IPS-18a (cell line): Measurements from ENCODE around the gene TCEA2.
A peak's percentile ranks its signal among the peaks of the same experiment; 100 is the strongest.

Experiments used
- H3K27ac ChIP-seq: one replicate; pipeline ENCODE4 v1.5.1; 2013; ENCODE audit warnings: low read length
- H3K27me3 ChIP-seq: one replicate; pipeline ENCODE4 v1.6.1; 2013; ENCODE audit warnings: mild to moderate bottlenecking, low read length; ENCODE audit not compliant: control insufficient read depth, insufficient read depth
- H3K36me3 ChIP-seq: one replicate; pipeline ENCODE4 v1.6.1; 2013; ENCODE audit warnings: low read depth, low read length; ENCODE audit not compliant: control insufficient read depth
- H3K4me1 ChIP-seq: one replicate; pipeline ENCODE4 v1.6.1; 2013; ENCODE audit warnings: low read depth, low read length; ENCODE audit not compliant: control insufficient read depth
- H3K4me3 ChIP-seq: one replicate; pipeline ENCODE4 v1.5.1; 2013; ENCODE audit warnings: low read length
- H3K9ac ChIP-seq: one replicate; pipeline ENCODE4 v1.6.1; 2013; ENCODE audit warnings: mild to moderate bottlenecking, low read length, moderate library complexity
- H3K9me3 ChIP-seq: one replicate; pipeline ENCODE4 v1.6.1; 2013; ENCODE audit warnings: low read depth, low read length; ENCODE audit not compliant: control insufficient read depth

The TCEA2 gene

GRCh38 chr20:64052987-64053840 is 9.8 kb upstream of the TCEA2 start:
- Histone ChIP-seq H3K9me3 (no peaks in the 10 kb centered on the region), H3K4me1 (peaks cover 4% of the 10 kb centered on the region), H3K27me3 (peaks cover 31% of the 10 kb centered on the region), H3K36me3 (no peaks in the 10 kb centered on the region), H3K9ac (no peak overlapping the region), H3K27ac (no peak overlapping the region), H3K4me3 (no peak overlapping the region)

GRCh38 chr20:64053841-64054661 is 8.9 kb upstream of the TCEA2 start:
- Histone ChIP-seq H3K4me3 (no peak overlapping the region), H3K27me3 (peaks cover 24% of the 10 kb centered on the region), H3K4me1 (peaks cover 4% of the 10 kb centered on the region), H3K36me3 (no peaks in the 10 kb centered on the region), H3K9me3 (no peaks in the 10 kb centered on the region), H3K27ac (no peak overlapping the region), H3K9ac (no peak overlapping the region)

GRCh38 chr20:64055396-64055892 is 7.6 kb upstream of the TCEA2 start:
- H3K36me3 ChIP-seq: no peaks in the 10 kb centered on the region
- no peak overlapping the region for H3K9ac ChIP-seq
- peaks cover 4% of the 10 kb centered on the region for H3K4me1 ChIP-seq
- H3K9me3 ChIP-seq: no peaks in the 10 kb centered on the region
- no peak overlapping the region for H3K27ac ChIP-seq
- H3K4me3 ChIP-seq: no peak overlapping the region
- peaks cover 15% of the 10 kb centered on the region for H3K27me3 ChIP-seq

GRCh38 chr20:64055893-64056638 is 6.9 kb upstream of the TCEA2 start:
- Histone ChIP-seq H3K27ac (no peak overlapping the region), H3K36me3 (no peaks in the 10 kb centered on the region), H3K4me3 (no peak overlapping the region), H3K4me1 (peaks cover 4% of the 10 kb centered on the region), H3K9me3 (no peaks in the 10 kb centered on the region), H3K9ac (no peak overlapping the region), H3K27me3 (peaks cover 9% of the 10 kb centered on the region)

GRCh38 chr20:64056639-64056888 is 6.4 kb upstream of the TCEA2 start:
- no peak overlapping the region for H3K9ac ChIP-seq
- H3K4me1 ChIP-seq: peaks cover 4% of the 10 kb centered on the region
- no peaks in the 10 kb centered on the region for H3K36me3 ChIP-seq
- H3K4me3 ChIP-seq: no peak overlapping the region
- H3K27ac ChIP-seq: no peak overlapping the region
- H3K27me3 ChIP-seq: peaks cover 4% of the 10 kb centered on the region
- H3K9me3 ChIP-seq: no peaks in the 10 kb centered on the region

- H3K4me3 ChIP-seq: no peak overlapping the region
- no peak overlapping the region for H3K9ac ChIP-seq
- no peak overlapping the region for H3K27ac ChIP-seq
- no peaks in the 10 kb centered on the region for H3K36me3 ChIP-seq
- H3K27me3 ChIP-seq: no peaks in the 10 kb centered on the region
- H3K4me1 ChIP-seq: peaks cover 4% of the 10 kb centered on the region
- H3K9me3 ChIP-seq: no peaks in the 10 kb centered on the region
These were observed 5.9 kb upstream of the TCEA2 start for GRCh38 chr20:64056889-64057627.

- H3K9ac ChIP-seq: no peak overlapping the region
- H3K36me3 ChIP-seq: no peaks in the 10 kb centered on the region
- H3K4me3 ChIP-seq: no peak overlapping the region
- no peaks in the 10 kb centered on the region for H3K9me3 ChIP-seq
- peaks cover 4% of the 10 kb centered on the region for H3K4me1 ChIP-seq
- no peaks in the 10 kb centered on the region for H3K27me3 ChIP-seq
- no peak overlapping the region for H3K27ac ChIP-seq
These were observed 5.1 kb upstream of the TCEA2 start for GRCh38 chr20:64057628-64058498.

- H3K4me1 ChIP-seq: peaks cover 4% of the 10 kb centered on the region
- H3K27ac ChIP-seq: no peak overlapping the region
- H3K9ac ChIP-seq: no peak overlapping the region
These were observed 4.5 kb upstream of the TCEA2 start for GRCh38 chr20:64058536-64058935.

GRCh38 chr20:64062276-64062595 is 762 bp upstream of the TCEA2 start:
- no peak overlapping the region for H3K27ac ChIP-seq
- H3K4me3 ChIP-seq: peak overlapping the region; percentile 73
- no peaks in the 10 kb centered on the region for H3K36me3 ChIP-seq
- no peak overlapping the region for H3K9ac ChIP-seq
- peaks cover 4% of the 10 kb centered on the region for H3K4me1 ChIP-seq
- H3K27me3 ChIP-seq: no peaks in the 10 kb centered on the region
- no peaks in the 10 kb centered on the region for H3K9me3 ChIP-seq

More at GRCh38 chr20:64058536-64058935, 4.5 kb upstream of the TCEA2 start:
- H3K4me3 ChIP-seq: no peak overlapping the region
- H3K9me3 ChIP-seq: no peaks in the 10 kb centered on the region
- no peaks in the 10 kb centered on the region for H3K36me3 ChIP-seq
- H3K27me3 ChIP-seq: no peaks in the 10 kb centered on the region

GRCh38 chr20:64063389-64064144 is 569 bp downstream of the TCEA2 start:
- H3K4me3 ChIP-seq: peak overlapping the region; percentile 73

More at GRCh38 chr20:64063389-64064144, 569 bp downstream of the TCEA2 start:
- H3K27ac ChIP-seq: no peak overlapping the region
- no peaks in the 10 kb centered on the region for H3K27me3 ChIP-seq
- H3K9ac ChIP-seq: peak overlapping the region; percentile 56
- no peaks in the 10 kb centered on the region for H3K36me3 ChIP-seq
- H3K4me1 ChIP-seq: no peaks in the 10 kb centered on the region
- no peaks in the 10 kb centered on the region for H3K9me3 ChIP-seq
